IMR-90 (cell line): ENCODE measurements around the gene RPTOR. TPM values are rescaled to one million over a fixed set of nuclear protein-coding genes. Genes with fewer than 3 reads are reported as not detected.

ENCODE experiments used
- CHD1 ChIP-seq: IDR thresholded peaks from 2 replicates; pipeline ENCODE4 v1.6.1; 2012; ENCODE audit warnings: low read depth, low read length, improper control_type of control experiment
- FOS ChIP-seq: fragments of 150-350 bp; IDR thresholded peaks from 2 replicates; pipeline ENCODE4 v1.6.1; 2016; ENCODE audit warnings: low read depth, low read length
- POLR2A ChIP-seq: IDR thresholded peaks from 2 replicates; pipeline ENCODE4 v1.6.1; 2012; ENCODE audit warnings: mild to moderate bottlenecking, low read depth, low read length
- RFX5 ChIP-seq: IDR thresholded peaks from 2 replicates; pipeline ENCODE4 v1.8.0; 2012; ENCODE audit warnings: low read depth, mild to moderate bottlenecking, low read length, moderate library complexity
- polyA plus RNA-seq, 3 experiments: library from polyadenylated mRNA; depleted of rRNA; stranded (reverse); fragments of >200 nt; gene quantifications; 2 replicates each; pipeline ENCODE4 v1.2.3, GENCODE V29; 2012; ENCODE audit warnings: low replicate concordance in 1 of 3
- total RNA-seq: library from RNA; depleted of rRNA; stranded (reverse); fragments of >200 nt; gene quantifications from 2 replicates; pipeline ENCODE4 v1.2.3, GENCODE V29; 2012

The RPTOR gene
- total and polyA plus RNA-seq, 2 of the 4 experiments (the other 2 are of a cell fraction), result 10.8 to 14.7 TPM

DNA sequence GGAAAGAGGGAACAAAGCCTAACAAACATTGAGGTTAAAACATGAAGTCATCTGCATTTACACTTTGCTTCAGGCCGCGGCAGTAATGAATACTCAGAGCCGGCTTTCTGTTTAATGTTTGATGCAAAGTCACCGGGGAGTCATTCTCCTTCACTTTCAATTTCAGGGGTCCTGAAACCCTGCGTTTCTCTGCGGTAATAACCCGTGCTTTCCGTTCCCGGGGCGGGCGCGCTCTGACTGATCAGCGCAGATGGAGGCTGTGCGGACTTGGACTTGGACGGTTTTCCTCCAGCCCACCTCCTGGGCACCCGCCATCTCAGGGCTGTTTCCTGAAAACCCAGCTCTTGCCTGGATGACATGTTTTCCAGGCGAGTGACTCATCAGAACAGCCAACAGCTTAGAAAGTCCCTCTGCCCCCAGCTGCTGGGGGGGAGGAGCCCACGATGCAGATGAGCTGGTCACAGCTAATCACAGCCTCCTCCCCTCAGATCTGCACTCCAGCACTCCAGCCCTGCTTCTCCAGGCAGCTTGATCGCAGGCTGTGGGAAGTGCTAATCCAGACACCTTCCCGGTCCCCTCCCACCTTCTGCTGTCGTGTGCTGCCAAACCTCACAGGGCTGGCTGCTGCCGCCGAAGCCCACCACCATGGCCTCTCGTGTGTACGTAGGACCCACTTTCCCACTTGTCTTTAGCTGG is 288.4 kb downstream of the RPTOR start (continued):
- TF ChIP-seq RFX5 (no peak), FOS (peak; percentile 97), CHD1 (no peak), POLR2A (peak; percentile 93)
